K562 (cell line): ENCODE data around the gene OR10A3. TPM values are rescaled to one million over a fixed set of nuclear protein-coding genes. Genes with fewer than 3 reads are reported as not detected.

Source experiments
- C11orf30 ChIP-seq: fragments of 450-650 bp; IDR thresholded peaks from 2 replicates; pipeline ENCODE4 v1.6.1; 2016; ENCODE audit warnings: low read depth, mild to moderate bottlenecking
- CBX2 ChIP-seq: fragments of 200-600 bp; sonication (generic); IDR thresholded peaks from one replicate; pipeline ENCODE4 v1.6.1; 2012; ENCODE audit warnings: mild to moderate bottlenecking, low read length, inconsistent platforms; ENCODE audit not compliant: insufficient read depth, poor library complexity, severe bottlenecking
- MAFF ChIP-seq: IDR thresholded peaks from 2 replicates; pipeline ENCODE4 v1.6.1; 2012; ENCODE audit warnings: low read length, improper control_type of control experiment
- MYBL2 ChIP-seq, 2 experiments: fragments of 450-650 bp in 1 of 2; sonication (generic) in 1 of 2; formaldehyde crosslinking in 1 of 2; IDR thresholded peaks; 2 replicates each; pipeline versions ENCODE4 v1.6.1 to v1.8.1; 2017 to 2022; ENCODE audit warnings: borderline replicate concordance in 1 of 2, inconsistent platforms in 1 of 2, low read depth in 1 of 2, mild to moderate bottlenecking in 1 of 2, missing genetic modification reagents in 1 of 2, moderate library complexity in 1 of 2
- PURB ChIP-seq: sonication (generic); formaldehyde crosslinking; IDR thresholded peaks from 2 replicates; pipeline ENCODE4 v1.9.0; 2021; ENCODE audit warnings: low read depth, mild to moderate bottlenecking, missing genetic modification reagents
- SUPT5H ChIP-seq: fragments of 450-650 bp; IDR thresholded peaks from 2 replicates; pipeline ENCODE4 v1.6.1; 2016
- ZBTB40 ChIP-seq, 2 experiments: fragments of 450-650 bp in 1 of 2; sonication (generic) in 1 of 2; formaldehyde crosslinking in 1 of 2; IDR thresholded peaks; 2 replicates each; pipeline versions ENCODE4 v1.7.1 to v1.9.0; 2016 to 2022; ENCODE audit warnings: inconsistent platforms in 1 of 2, mild to moderate bottlenecking in 1 of 2, missing genetic modification reagents in 1 of 2
- polyA plus RNA-seq, 8 experiments: library from polyadenylated mRNA; depleted of rRNA in 4 of 8; stranded (reverse) in 5 of 8; unstranded in 3 of 8; fragments of >200 nt; fragmentation: Nextera tagmentation in 2 of 8; fragmentation: Illumina TruSeq in 1 of 8; extraction: Ambion mirVana in 2 of 8; extraction: Trizol in 1 of 8; gene quantifications; 2 replicates each; pipeline versions ENCODE4 v1.2.1 to v1.2.3, GENCODE V29; 2011 to 2014; ENCODE audit warnings: inconsistent platforms in 1 of 8, missing spikeins in 1 of 8
- total RNA-seq, 7 experiments: library from RNA; depleted of rRNA in 6 of 7; stranded (reverse); fragments of >200 nt in 6 of 7; fragmentation: Illumina TruSeq in 2 of 7; extraction: Trizol in 2 of 7; gene quantifications; 2 replicates each; pipeline versions ENCODE4 v1.2.1 to v1.2.3, GENCODE V29; 2011 to 2021; ENCODE audit warnings: low replicate concordance in 1 of 7

The OR10A3 gene
- total and polyA plus RNA-seq, 9 of the 15 experiments (the other 6 are each of a cell fraction or from before 2014, with no cell fraction given) = not detected

- no peak for TF ChIP-seq ZBTB40 (IDR thresholded peaks at IDR 0.05)
- TF ChIP-seq ZBTB40 (CRISPR knock-in tag; IDR thresholded peaks at IDR 0.05) = no peak
- no peak for TF ChIP-seq PURB
- TF ChIP-seq MAFF = no peak
- TF ChIP-seq C11orf30 = no peak
- no peak for TF ChIP-seq SUPT5H
- TF ChIP-seq CBX2 = no peak
- TF ChIP-seq MYBL2 (IDR thresholded peaks at IDR 0.05; ENCODE audit: low read depth) = no peak
- TF ChIP-seq MYBL2 (CRISPR knock-in tag; IDR thresholded peaks at IDR 0.05; ENCODE audit: borderline replicate concordance) = no peak
- TF ChIP-seq, all 486 proteins: peak for 0
Observed at GRCh38 chr11:7969756-7970646, 28.5 kb upstream of the OR10A3 start (continued).
